ENCODE data around the gene CLCN4.

CLCN4 gene

DNA sequence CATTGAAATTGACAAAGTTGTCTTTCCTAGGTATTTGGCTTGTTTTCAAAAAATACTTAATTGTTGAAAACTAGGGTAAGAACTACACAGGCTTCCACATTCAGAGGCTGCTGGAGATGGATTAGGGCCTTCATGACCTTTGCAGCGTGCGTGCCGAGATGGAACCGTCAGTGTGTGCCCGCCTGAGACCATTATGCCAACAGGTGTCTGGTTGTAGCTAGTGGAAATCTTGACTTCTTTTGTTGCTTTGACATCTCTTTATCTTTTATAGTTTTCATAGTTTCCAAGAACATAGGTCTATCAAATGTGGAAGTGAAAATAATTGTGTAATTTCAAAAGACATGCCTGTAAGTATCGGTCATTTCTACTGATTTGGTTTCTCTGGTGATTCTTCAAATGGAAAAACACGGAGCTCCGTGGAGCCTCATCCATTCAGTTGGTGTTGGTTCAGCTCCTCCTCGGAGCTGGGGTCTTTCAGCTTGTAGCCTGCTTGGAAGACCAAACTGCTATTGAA is 38.9 kb upstream of the CLCN4 start:
- Histone ChIP-seq H3K4me3 (ENCODE audit: extremely low read depth, insufficient read depth, low read length, poor library complexity, severe bottlenecking) (no peak overlapping the region), H3K4me1 (ENCODE audit: control insufficient read depth, insufficient read depth, low read length, poor library complexity, severe bottlenecking) (no peaks in the 10 kb centered on the region), H3K9me3 (ENCODE audit: control insufficient read depth, low read length) (peaks cover 39% of the 10 kb centered on the region), H3K27ac (ENCODE audit: low read depth, low read length, severe bottlenecking) (no peak overlapping the region), H3K36me3 (ENCODE audit: control insufficient read depth, insufficient read depth, low read length) (peaks cover 69% of the 10 kb centered on the region)
- WGBS, 2 experiments (ENCODE audit: insufficient coverage in 2 of 2), result 89 to 90% methylated on average over 2 to 3 of the region's 9 CpGs

DNA sequence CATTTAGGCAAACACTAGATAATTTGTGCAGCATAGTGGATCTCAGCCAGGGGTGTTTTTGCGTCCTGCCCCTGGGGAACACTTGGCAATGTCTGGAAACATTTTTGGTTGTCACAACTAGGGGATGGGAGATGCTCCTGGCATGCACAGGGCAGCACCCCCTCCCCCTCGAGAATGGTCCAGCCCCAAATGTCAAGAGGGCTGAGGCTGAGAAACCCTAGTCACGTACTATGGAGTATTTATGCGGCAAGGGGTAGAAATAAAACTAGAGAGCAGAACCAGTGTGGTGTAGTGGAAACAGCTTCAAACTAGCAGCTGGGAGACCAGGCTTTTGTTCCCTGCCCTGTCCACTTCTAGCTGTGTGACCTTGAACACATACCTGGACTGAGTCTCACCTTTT is 38.2 kb upstream of the CLCN4 start:
- no peak overlapping the region for H3K4me3 ChIP-seq (ENCODE audit: extremely low read depth, insufficient read depth, low read length, poor library complexity, severe bottlenecking)
- 83 to 100% methylated on average over 1 to 2 of the region's 4 CpGs for WGBS, 2 experiments (ENCODE audit: insufficient coverage in 2 of 2)
- no peaks in the 10 kb centered on the region for H3K4me1 ChIP-seq (ENCODE audit: control insufficient read depth, insufficient read depth, low read length, poor library complexity, severe bottlenecking)
- H3K36me3 ChIP-seq (ENCODE audit: control insufficient read depth, insufficient read depth, low read length), result peaks cover 70% of the 10 kb centered on the region
- peaks cover 39% of the 10 kb centered on the region for H3K9me3 ChIP-seq (ENCODE audit: control insufficient read depth, low read length)
- no peak overlapping the region for H3K27ac ChIP-seq (ENCODE audit: low read depth, low read length, severe bottlenecking)

DNA sequence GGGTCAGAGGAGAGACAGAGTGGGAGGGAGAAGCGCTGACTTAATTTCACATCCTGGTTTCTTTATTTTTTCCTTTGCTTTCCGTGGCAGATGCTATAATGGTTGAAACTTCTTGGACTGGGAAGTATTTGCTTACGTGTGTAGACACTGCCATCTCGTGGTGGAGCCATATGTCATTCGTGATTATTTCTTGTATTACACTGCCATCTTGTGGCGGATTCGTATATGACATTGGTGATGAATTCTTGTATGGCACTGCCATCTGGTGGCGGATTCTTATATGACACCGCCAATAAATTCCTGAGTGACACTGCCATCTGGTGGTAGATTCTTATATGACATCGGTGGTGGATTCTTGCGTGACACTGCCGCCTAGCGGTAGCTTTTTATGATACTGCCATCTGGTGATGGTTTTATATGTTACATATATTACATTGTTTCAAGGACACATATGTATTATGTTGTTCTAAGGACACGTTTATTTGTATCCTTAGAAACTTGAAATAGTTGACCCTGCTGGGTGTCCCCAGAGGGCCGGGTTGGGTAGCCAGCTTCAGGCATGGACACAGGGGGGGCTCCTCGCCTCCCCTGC is 37.3 kb upstream of the CLCN4 start:
- H3K36me3 ChIP-seq (ENCODE audit: control insufficient read depth, insufficient read depth, low read length), result peaks cover 75% of the 10 kb centered on the region
- no peak overlapping the region for H3K27ac ChIP-seq (ENCODE audit: low read depth, low read length, severe bottlenecking)
- 33% methylated on average over 1 of the region's 16 CpGs; no CpG with 5 or more reads in 1 of the 2 experiments for WGBS, 2 experiments (ENCODE audit: insufficient coverage in 2 of 2)
- no peak overlapping the region for H3K4me3 ChIP-seq (ENCODE audit: extremely low read depth, insufficient read depth, low read length, poor library complexity, severe bottlenecking)
- H3K9me3 ChIP-seq (ENCODE audit: control insufficient read depth, low read length), result peaks cover 39% of the 10 kb centered on the region
- H3K4me1 ChIP-seq (ENCODE audit: control insufficient read depth, insufficient read depth, low read length, poor library complexity, severe bottlenecking), result no peaks in the 10 kb centered on the region

DNA sequence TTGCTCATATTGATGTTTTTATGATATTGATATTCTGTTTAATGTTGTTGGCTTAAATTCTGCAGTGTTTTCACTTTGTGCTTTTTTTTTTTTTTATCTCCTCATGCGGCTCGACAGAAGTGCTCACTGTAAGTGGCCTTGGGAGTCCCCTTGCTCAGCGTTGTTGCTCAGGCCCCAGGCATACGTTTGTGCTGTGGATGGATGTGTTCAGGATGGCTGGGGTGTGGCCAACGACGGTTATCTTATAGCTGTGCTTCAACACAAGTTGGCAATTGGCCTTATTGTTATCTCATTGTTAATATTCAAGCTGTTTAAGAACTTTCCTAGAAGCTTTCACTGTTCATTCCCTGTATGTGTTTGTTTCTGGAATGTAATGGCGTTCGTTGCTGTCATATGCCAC is 36.4 kb upstream of the CLCN4 start:
- Histone ChIP-seq H3K4me1 (ENCODE audit: control insufficient read depth, insufficient read depth, low read length, poor library complexity, severe bottlenecking) (no peaks in the 10 kb centered on the region), H3K4me3 (ENCODE audit: extremely low read depth, insufficient read depth, low read length, poor library complexity, severe bottlenecking) (no peak overlapping the region), H3K27ac (ENCODE audit: low read depth, low read length, severe bottlenecking) (no peak overlapping the region), H3K36me3 (ENCODE audit: control insufficient read depth, insufficient read depth, low read length) (peaks cover 79% of the 10 kb centered on the region), H3K9me3 (ENCODE audit: control insufficient read depth, low read length) (peaks cover 39% of the 10 kb centered on the region)
- WGBS, 2 experiments (ENCODE audit: insufficient coverage in 2 of 2), result no CpG with 5 or more reads among the region's 8 CpGs

DNA sequence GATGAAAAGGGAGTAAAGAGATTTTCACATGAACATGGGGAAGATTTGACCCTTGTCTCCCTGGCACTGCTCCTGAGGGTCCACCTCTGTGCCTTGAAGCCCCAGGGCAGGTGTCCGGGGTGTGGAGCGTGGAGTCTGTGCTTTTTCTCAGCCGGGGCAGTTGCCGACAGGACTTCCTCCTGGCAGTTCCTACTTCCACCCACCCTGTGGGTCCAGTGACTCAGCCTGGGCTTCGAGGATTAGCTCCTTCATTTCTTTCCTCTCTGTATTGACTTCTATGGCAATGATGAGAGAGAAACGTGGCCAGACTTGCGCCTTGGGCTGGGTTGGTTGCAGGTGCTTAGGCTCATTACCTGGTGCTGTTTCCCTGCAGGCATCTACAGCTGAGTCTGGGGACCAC is 35.9 kb upstream of the CLCN4 start:
- peaks cover 82% of the 10 kb centered on the region for H3K36me3 ChIP-seq (ENCODE audit: control insufficient read depth, insufficient read depth, low read length)
- no peaks in the 10 kb centered on the region for H3K4me1 ChIP-seq (ENCODE audit: control insufficient read depth, insufficient read depth, low read length, poor library complexity, severe bottlenecking)
- 80% methylated on average over 1 of the region's 7 CpGs; no CpG with 5 or more reads in 1 of the 2 experiments for WGBS, 2 experiments (ENCODE audit: insufficient coverage in 2 of 2)
- no peak overlapping the region for H3K27ac ChIP-seq (ENCODE audit: low read depth, low read length, severe bottlenecking)
- peaks cover 39% of the 10 kb centered on the region for H3K9me3 ChIP-seq (ENCODE audit: control insufficient read depth, low read length)
- H3K4me3 ChIP-seq (ENCODE audit: extremely low read depth, insufficient read depth, low read length, poor library complexity, severe bottlenecking), result no peak overlapping the region

GRCh38 chrX:10121787-10122186 is 35.0 kb upstream of the CLCN4 start:
- peaks cover 82% of the 10 kb centered on the region for H3K36me3 ChIP-seq (ENCODE audit: control insufficient read depth, insufficient read depth, low read length)
- no peak overlapping the region for H3K4me3 ChIP-seq (ENCODE audit: extremely low read depth, insufficient read depth, low read length, poor library complexity, severe bottlenecking)
- WGBS, 2 experiments (ENCODE audit: insufficient coverage in 2 of 2), result 97 to 100% methylated on average over 2 to 5 of the region's 9 CpGs
- no peak overlapping the region for H3K27ac ChIP-seq (ENCODE audit: low read depth, low read length, severe bottlenecking)
- H3K4me1 ChIP-seq (ENCODE audit: control insufficient read depth, insufficient read depth, low read length, poor library complexity, severe bottlenecking), result no peaks in the 10 kb centered on the region
- peaks cover 39% of the 10 kb centered on the region for H3K9me3 ChIP-seq (ENCODE audit: control insufficient read depth, low read length)

- 98 to 99% methylated on average over 10 to 18 of the region's 20 CpGs for WGBS, 2 experiments (ENCODE audit: insufficient coverage in 2 of 2)
These were observed 32.1 kb upstream of the CLCN4 start for GRCh38 chrX:10124506-10125247.

DNA sequence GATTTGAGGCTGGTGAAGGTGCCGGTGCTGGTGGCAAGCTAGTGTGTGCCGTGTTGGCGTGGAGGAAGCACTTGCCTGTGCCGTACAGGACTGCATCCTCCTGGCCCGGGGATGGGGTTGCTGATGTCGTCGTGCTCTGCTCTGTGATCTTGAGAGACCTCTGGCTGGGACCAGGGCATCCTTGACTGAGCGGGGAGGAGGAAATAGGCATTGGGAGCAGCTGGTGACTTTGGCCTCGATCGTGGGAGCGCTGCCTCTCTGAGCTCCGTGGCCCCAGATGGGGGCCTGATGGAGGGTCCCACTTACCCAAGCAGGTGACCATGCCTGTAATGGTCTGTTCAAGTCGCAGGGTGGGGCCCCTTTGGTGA is 31.5 kb upstream of the CLCN4 start:
- WGBS, 2 experiments (ENCODE audit: insufficient coverage in 2 of 2), result 97 to 100% methylated on average over 5 to 8 of the region's 13 CpGs
- Histone ChIP-seq H3K4me1 (ENCODE audit: control insufficient read depth, insufficient read depth, low read length, poor library complexity, severe bottlenecking) (no peaks in the 10 kb centered on the region), H3K4me3 (ENCODE audit: extremely low read depth, insufficient read depth, low read length, poor library complexity, severe bottlenecking) (no peak overlapping the region), H3K9me3 (ENCODE audit: control insufficient read depth, low read length) (peaks cover 15% of the 10 kb centered on the region), H3K36me3 (ENCODE audit: control insufficient read depth, insufficient read depth, low read length) (peaks cover 80% of the 10 kb centered on the region), H3K27ac (ENCODE audit: low read depth, low read length, severe bottlenecking) (no peak overlapping the region)

More at GRCh38 chrX:10124506-10125247, 32.1 kb upstream of the CLCN4 start:
- Histone ChIP-seq H3K9me3 (ENCODE audit: control insufficient read depth, low read length) (peaks cover 20% of the 10 kb centered on the region), H3K36me3 (ENCODE audit: control insufficient read depth, insufficient read depth, low read length) (peaks cover 77% of the 10 kb centered on the region), H3K4me1 (ENCODE audit: control insufficient read depth, insufficient read depth, low read length, poor library complexity, severe bottlenecking) (no peaks in the 10 kb centered on the region), H3K27ac (ENCODE audit: low read depth, low read length, severe bottlenecking) (no peak overlapping the region), H3K4me3 (ENCODE audit: extremely low read depth, insufficient read depth, low read length, poor library complexity, severe bottlenecking) (no peak overlapping the region)

DNA sequence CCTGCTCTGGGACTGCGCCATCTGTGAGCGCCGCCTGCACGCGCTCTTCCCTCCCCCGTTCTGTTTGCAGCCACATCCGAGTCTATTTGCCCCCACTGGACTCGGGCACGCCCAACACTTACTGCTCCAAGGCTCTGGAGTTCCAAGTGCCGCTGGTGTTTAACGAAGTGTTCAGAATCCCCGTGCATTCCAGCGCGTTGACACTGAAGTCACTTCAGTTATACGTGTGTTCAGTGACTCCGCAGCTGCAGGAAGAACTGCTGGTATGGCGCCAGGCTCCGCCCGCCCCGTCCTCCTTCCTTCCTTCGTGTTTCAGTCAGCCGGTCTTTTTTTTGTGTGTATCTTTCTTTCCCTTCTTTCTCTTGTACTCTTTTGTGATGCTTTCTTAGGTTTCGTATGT is 30.7 kb upstream of the CLCN4 start:
- H3K27ac ChIP-seq (ENCODE audit: low read depth, low read length, severe bottlenecking), result no peak overlapping the region
- 94 to 99% methylated on average over 12 of the region's 23 CpGs for WGBS, 2 experiments (ENCODE audit: insufficient coverage in 2 of 2)
- H3K4me1 ChIP-seq (ENCODE audit: control insufficient read depth, insufficient read depth, low read length, poor library complexity, severe bottlenecking), result no peaks in the 10 kb centered on the region
- peaks cover 7% of the 10 kb centered on the region for H3K9me3 ChIP-seq (ENCODE audit: control insufficient read depth, low read length)
- no peak overlapping the region for H3K4me3 ChIP-seq (ENCODE audit: extremely low read depth, insufficient read depth, low read length, poor library complexity, severe bottlenecking)
- peaks cover 80% of the 10 kb centered on the region for H3K36me3 ChIP-seq (ENCODE audit: control insufficient read depth, insufficient read depth, low read length)

DNA sequence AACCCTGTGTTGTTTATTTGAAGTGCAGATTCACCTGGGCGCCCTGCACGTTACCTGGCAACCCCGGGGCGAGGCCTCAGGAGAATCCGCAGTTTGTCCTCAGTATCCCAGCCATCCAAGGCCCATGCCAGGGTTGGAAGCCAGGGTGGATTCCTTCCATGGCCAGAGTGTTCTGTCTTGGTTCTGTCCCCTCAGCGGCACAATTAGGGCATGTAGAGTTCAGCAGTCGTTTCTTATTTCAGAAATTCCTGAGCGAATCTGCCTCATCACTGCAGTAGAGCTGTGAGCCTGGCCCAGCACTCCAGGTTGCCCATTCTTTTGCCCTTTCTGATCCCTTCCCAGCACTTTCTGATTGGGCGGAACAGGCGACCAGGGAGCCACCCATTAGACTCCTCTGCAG is 29.9 kb upstream of the CLCN4 start:
- H3K36me3 ChIP-seq (ENCODE audit: control insufficient read depth, insufficient read depth, low read length), result peaks cover 73% of the 10 kb centered on the region
- WGBS, 2 experiments (ENCODE audit: insufficient coverage in 2 of 2), result 100% methylated on average over 2 of the region's 10 CpGs
- no peaks in the 10 kb centered on the region for H3K4me1 ChIP-seq (ENCODE audit: control insufficient read depth, insufficient read depth, low read length, poor library complexity, severe bottlenecking)
- no peak overlapping the region for H3K4me3 ChIP-seq (ENCODE audit: extremely low read depth, insufficient read depth, low read length, poor library complexity, severe bottlenecking)
- H3K9me3 ChIP-seq (ENCODE audit: control insufficient read depth, low read length), result no peaks in the 10 kb centered on the region
- H3K27ac ChIP-seq (ENCODE audit: low read depth, low read length, severe bottlenecking), result no peak overlapping the region

- H3K4me1 ChIP-seq (ENCODE audit: control insufficient read depth, insufficient read depth, low read length, poor library complexity, severe bottlenecking), result no peaks in the 10 kb centered on the region
- H3K27ac ChIP-seq (ENCODE audit: low read depth, low read length, severe bottlenecking), result no peak overlapping the region
- peaks cover 65% of the 10 kb centered on the region for H3K36me3 ChIP-seq (ENCODE audit: control insufficient read depth, insufficient read depth, low read length)
- H3K4me3 ChIP-seq (ENCODE audit: extremely low read depth, insufficient read depth, low read length, poor library complexity, severe bottlenecking), result no peak overlapping the region
- 95 to 97% methylated on average over 10 to 16 of the region's 17 CpGs for WGBS, 2 experiments (ENCODE audit: insufficient coverage in 2 of 2)
- no peaks in the 10 kb centered on the region for H3K9me3 ChIP-seq (ENCODE audit: control insufficient read depth, low read length)
These were observed 28.4 kb upstream of the CLCN4 start for GRCh38 chrX:10128386-10128785.
